HepG2 (cell line): Measurements from ENCODE around the gene C14orf93. TPM values are rescaled to one million over a fixed set of nuclear protein-coding genes. Genes with fewer than 3 reads are reported as not detected.

Experiments used
- AGO2 ChIP-seq: fragments of 200-400 bp; formaldehyde crosslinking; optimal IDR thresholded peaks from 2 replicates; pipeline ENCODE3; 2017; ENCODE audit warnings: mild to moderate bottlenecking, low read depth, low read length, moderate library complexity
- EEA1 ChIP-seq: sonication (generic); formaldehyde crosslinking; IDR thresholded peaks from 2 replicates; pipeline ENCODE4 v1.5.1; 2020; ENCODE audit warnings: mild to moderate bottlenecking, missing genetic modification reagents, borderline replicate concordance
- FOSL1 ChIP-seq: sonication (generic); formaldehyde crosslinking; IDR thresholded peaks from 2 replicates; pipeline ENCODE4 v1.9.0; 2021; ENCODE audit warnings: missing genetic modification reagents, borderline replicate concordance
- FOXP1 ChIP-seq, 2 experiments: fragments of 450-650 bp in 1 of 2; IDR thresholded peaks; 2 replicates each; pipeline ENCODE4 v1.6.1; 2017 to 2018; ENCODE audit warnings: antibody characterized with exemption in 1 of 2
- GLMP ChIP-seq: sonication (generic); formaldehyde crosslinking; IDR thresholded peaks from 2 replicates; pipeline ENCODE4 v1.9.0; 2021; ENCODE audit warnings: missing genetic modification reagents, mild to moderate bottlenecking, borderline replicate concordance
- HNF4A ChIP-seq: sonication (generic); formaldehyde crosslinking; IDR thresholded peaks from 2 replicates; pipeline ENCODE4 v1.4.0; 2020; ENCODE audit warnings: missing genetic modification reagents
- KAT8 ChIP-seq: IDR thresholded peaks from 2 replicates; pipeline ENCODE4 v1.6.1; 2016; ENCODE audit warnings: missing genetic modification reagents, missing compliant biosample characterization
- KMT2B ChIP-seq: IDR thresholded peaks from 2 replicates; pipeline ENCODE4 v1.6.1; 2016; ENCODE audit warnings: missing genetic modification reagents, missing compliant biosample characterization
- NR2C2 ChIP-seq: sonication (generic); formaldehyde crosslinking; IDR thresholded peaks from 2 replicates; pipeline ENCODE4 v1.4.0; 2020; ENCODE audit warnings: missing genetic modification reagents, mild to moderate bottlenecking, moderate library complexity, borderline replicate concordance
- PHB2 ChIP-seq: fragments of 450-650 bp; IDR thresholded peaks from 2 replicates; pipeline ENCODE4 v1.6.1; 2018; ENCODE audit not compliant: partially characterized antibody
- PHF20 ChIP-seq: sonication (generic); formaldehyde crosslinking; IDR thresholded peaks from 2 replicates; pipeline ENCODE4 v1.5.0; 2020; ENCODE audit warnings: mild to moderate bottlenecking, missing genetic modification reagents
- PLSCR1 ChIP-seq: sonication (generic); formaldehyde crosslinking; IDR thresholded peaks from 2 replicates; pipeline ENCODE4 v1.5.0; 2020; ENCODE audit warnings: missing genetic modification reagents, mild to moderate bottlenecking, borderline replicate concordance
- PRDM4 ChIP-seq: sonication (generic); formaldehyde crosslinking; IDR thresholded peaks from 2 replicates; pipeline ENCODE4 v1.9.0; 2021; ENCODE audit warnings: missing genetic modification reagents, borderline replicate concordance
- PRPF4 ChIP-seq: fragments of 200-400 bp; formaldehyde crosslinking; IDR thresholded peaks from 2 replicates; pipeline ENCODE4 v1.6.1; 2016; ENCODE audit warnings: low read length, low read depth; ENCODE audit not compliant: poor library complexity, severe bottlenecking
- RBAK ChIP-seq: sonication (generic); formaldehyde crosslinking; IDR thresholded peaks from 2 replicates; pipeline ENCODE4 v1.5.1; 2020; ENCODE audit warnings: mild to moderate bottlenecking, missing genetic modification reagents
- RFXAP ChIP-seq: sonication (generic); formaldehyde crosslinking; IDR thresholded peaks from 2 replicates; pipeline ENCODE4 v1.4.0; 2020; ENCODE audit warnings: missing genetic modification reagents, borderline replicate concordance
- SYNCRIP ChIP-seq: fragments of 200-400 bp; formaldehyde crosslinking; IDR thresholded peaks from 2 replicates; pipeline ENCODE4 v1.6.1; 2018; ENCODE audit warnings: mild to moderate bottlenecking, low read depth, low read length; ENCODE audit not compliant: insufficient read depth
- YEATS2 ChIP-seq: sonication (generic); formaldehyde crosslinking; IDR thresholded peaks from 2 replicates; pipeline ENCODE4 v1.4.0; 2020; ENCODE audit warnings: missing genetic modification reagents, borderline replicate concordance
- ZBTB2 ChIP-seq: sonication (generic); formaldehyde crosslinking; IDR thresholded peaks from 2 replicates; pipeline ENCODE4 v1.8.0; 2022; ENCODE audit warnings: low read depth, missing genetic modification reagents
- ZBTB21 ChIP-seq: sonication (generic); formaldehyde crosslinking; IDR thresholded peaks from 2 replicates; pipeline ENCODE4 v1.4.0; 2020; ENCODE audit warnings: missing genetic modification reagents
- ZBTB49 ChIP-seq: sonication (generic); formaldehyde crosslinking; IDR thresholded peaks from 2 replicates; pipeline ENCODE4 v1.4.0; 2020; ENCODE audit warnings: missing genetic modification reagents, borderline replicate concordance
- ZBTB7A ChIP-seq: sonication (generic); formaldehyde crosslinking; IDR thresholded peaks from 2 replicates; pipeline ENCODE4 v1.8.0; 2022; ENCODE audit warnings: mild to moderate bottlenecking, missing genetic modification reagents
- ZFYVE20 ChIP-seq: sonication (generic); formaldehyde crosslinking; IDR thresholded peaks from 2 replicates; pipeline ENCODE4 v1.8.0; 2023; ENCODE audit warnings: low read depth, mild to moderate bottlenecking, moderate library complexity, missing genetic modification reagents, borderline replicate concordance
- polyA plus RNA-seq, 8 experiments: library from polyadenylated mRNA; depleted of rRNA in 3 of 8; stranded (reverse) in 7 of 8; unstranded in 1 of 8; fragments of >200 nt; fragmentation: Illumina TruSeq in 4 of 8; extraction: Trizol in 4 of 8; gene quantifications; 2 replicates each; pipeline versions ENCODE4 v1.2.1 to v1.2.3, GENCODE V29; 2011 to 2016; ENCODE audit warnings: low read depth in 4 of 8, missing spikeins in 1 of 8, mixed read lengths in 1 of 8; ENCODE audit not compliant: insufficient read depth in 1 of 8
- total RNA-seq, 5 experiments: library from RNA; depleted of rRNA; stranded (reverse); fragments of >200 nt; fragmentation: Illumina TruSeq; extraction: Trizol; gene quantifications; 2 replicates each; pipeline ENCODE4 v1.2.3, GENCODE V29; 2016; ENCODE audit warnings: low read depth in 1 of 5

The C14orf93 gene
- total and polyA plus RNA-seq, 2 of the 13 experiments (the other 11 are each of a cell fraction or from before 2014, with no cell fraction given) = 11.4 to 22.5 TPM

GRCh38 chr14:23024612-23025075 lies 14.7 kb upstream of the C14orf93 start (continued):
- TF ChIP-seq PRDM4 (CRISPR knock-in tag) = no peak
- no peak for TF ChIP-seq NR2C2 (CRISPR knock-in tag)
- peak; percentile 15 for TF ChIP-seq PRPF4
- no peak for TF ChIP-seq ZBTB2 (CRISPR knock-in tag)
- TF ChIP-seq PLSCR1 = no peak
- TF ChIP-seq EEA1 (CRISPR knock-in tag) = no peak
- TF ChIP-seq GLMP (CRISPR knock-in tag) = no peak
- no peak for TF ChIP-seq HNF4A (CRISPR knock-in tag)
- TF ChIP-seq FOSL1 (CRISPR knock-in tag) = 0 out of 2 replicates have a peak, but pooled peaks have one; percentile 13
- TF ChIP-seq RFXAP (CRISPR knock-in tag) = no peak
- TF ChIP-seq AGO2 = peak; percentile 41
- TF ChIP-seq KAT8 (CRISPR knock-in tag) = no peak
- no peak for TF ChIP-seq YEATS2 (CRISPR knock-in tag)
- no peak for TF ChIP-seq PHF20 (CRISPR knock-in tag)
- no peak for TF ChIP-seq SYNCRIP
- no peak for TF ChIP-seq PHB2
- 0 out of 2 replicates have a peak, but pooled peaks have one; percentile 38 for TF ChIP-seq ZFYVE20 (CRISPR knock-in tag)
- peak; percentile 64; the same call in 1 of the 2 replicates for TF ChIP-seq ZBTB49 (CRISPR knock-in tag)
- no peak for TF ChIP-seq ZBTB7A (CRISPR knock-in tag)
- TF ChIP-seq FOXP1 (IDR thresholded peaks at IDR 0.05) = no peak
- TF ChIP-seq FOXP1 (CRISPR knock-in tag; IDR thresholded peaks at IDR 0.05) = no peak
- no peak for TF ChIP-seq ZBTB21 (CRISPR knock-in tag)
- TF ChIP-seq KMT2B (CRISPR knock-in tag) = no peak
- TF ChIP-seq RBAK (CRISPR knock-in tag) = no peak
